IMR-90 (cell line): ENCODE measurements around the gene CCSER1. TPM values are rescaled to one million over a fixed set of nuclear protein-coding genes. Genes with fewer than 3 reads are reported as not detected.

Source experiments
- ATAC-seq: fragments of 200-7000 bp; cut with Tn5 transposase; 2 replicates; pipeline ENCODE4 v1.9.1; 2020; ENCODE audit warnings: low read depth, mild to moderate bottlenecking, moderate library complexity
- BruUV-seq: library from RNA; stranded (reverse); fragments of 400-500 nt; replicated peaks from 2 replicates; lab custom pipeline; 2021; lab: Mats Ljungman, UMichigan
- CTCF ChIA-PET: fragments of 300-600 bp; formaldehyde crosslinking; extraction: SDS; loops from one replicate; lab custom pipeline; 2021; ENCODE audit warnings: antibody characterized with exemption; lab: Yijun Ruan, JAX
- POLR2A ChIA-PET: fragments of 300-600 bp; sonication (Branson Sonifier 250); formaldehyde crosslinking; loops from one replicate; lab custom pipeline; 2022; ENCODE audit warnings: antibody characterized with exemption; ENCODE audit not compliant: unreplicated experiment; lab: Charles Lee
- DNase-seq: peaks from one replicate; pipeline ENCODE4 v3.0.0; 2013
- H2AFZ ChIP-seq: replicated peaks from 2 replicates; pipeline ENCODE3; 2013; ENCODE audit warnings: low read length, mild to moderate bottlenecking; ENCODE audit not compliant: poor library complexity
- H2AK5ac ChIP-seq: 2 replicates; pipeline ENCODE4 v1.6.1; 2013; ENCODE audit warnings: low read depth, low read length, inconsistent platforms
- H2AK9ac ChIP-seq: replicated peaks from 2 replicates; pipeline ENCODE3; 2013; ENCODE audit warnings: mild to moderate bottlenecking, low read depth, low read length, moderate library complexity; ENCODE audit not compliant: poor library complexity
- H2BK120ac ChIP-seq: 2 replicates; pipeline ENCODE4 v1.6.1; 2013; ENCODE audit warnings: low read depth, low read length, inconsistent platforms
- H2BK15ac ChIP-seq: 3 replicates; pipeline ENCODE4 v1.6.1; 2013; ENCODE audit warnings: low read depth, low read length, inconsistent platforms
- H2BK20ac ChIP-seq: 2 replicates; pipeline ENCODE4 v1.6.1; 2013; ENCODE audit warnings: low read depth, mild to moderate bottlenecking, inconsistent platforms, low read length, moderate library complexity
- H2BK5ac ChIP-seq: 2 replicates; pipeline ENCODE4 v1.6.1; 2013; ENCODE audit warnings: mild to moderate bottlenecking, low read depth, low read length, inconsistent platforms; ENCODE audit not compliant: poor library complexity, severe bottlenecking
- H3K14ac ChIP-seq: replicated peaks from 2 replicates; pipeline ENCODE4 v1.6.1; 2013; ENCODE audit warnings: low read depth, low read length, inconsistent platforms
- H3K18ac ChIP-seq: 2 replicates; pipeline ENCODE4 v1.6.1; 2013; ENCODE audit warnings: low read depth, low read length, control low read depth
- H3K23ac ChIP-seq: 2 replicates; pipeline ENCODE4 v1.6.1; 2013; ENCODE audit warnings: low read depth, low read length, inconsistent platforms
- H3K27ac ChIP-seq: 2 replicates; pipeline ENCODE4 v1.5.1; 2013; ENCODE audit warnings: mild to moderate bottlenecking, control low read depth, low read length; ENCODE audit not compliant: insufficient read depth
- H3K27me3 ChIP-seq: 2 replicates; pipeline ENCODE4 v1.6.1; 2013; ENCODE audit warnings: low read length; ENCODE audit not compliant: control insufficient read depth, insufficient read depth
- H3K36me3 ChIP-seq: 2 replicates; pipeline ENCODE4 v1.6.1; 2013; ENCODE audit warnings: low read length, mixed read lengths; ENCODE audit not compliant: control insufficient read depth, insufficient read depth
- H3K4ac ChIP-seq: 2 replicates; pipeline ENCODE4 v1.6.1; 2013; ENCODE audit warnings: low read depth, low read length, inconsistent platforms
- H3K4me1 ChIP-seq: 2 replicates; pipeline ENCODE4 v1.6.1; 2013; ENCODE audit warnings: low read length, mixed read lengths; ENCODE audit not compliant: control insufficient read depth, insufficient read depth
- H3K4me2 ChIP-seq: 2 replicates; pipeline ENCODE4 v1.6.1; 2013; ENCODE audit warnings: low read depth, mild to moderate bottlenecking, control low read depth, low read length, moderate library complexity
- H3K4me3 ChIP-seq: 2 replicates; pipeline ENCODE4 v1.5.1; 2013; ENCODE audit warnings: low read depth, mild to moderate bottlenecking, control low read depth, low read length, moderate library complexity; ENCODE audit not compliant: insufficient read depth
- H3K56ac ChIP-seq: 2 replicates; pipeline ENCODE4 v1.6.1; 2013; ENCODE audit warnings: low read length, inconsistent platforms; ENCODE audit not compliant: insufficient read depth; ENCODE audit errors: extremely low read depth
- H3K79me1 ChIP-seq, 2 experiments: 2 replicates each; pipeline ENCODE4 v1.6.1; 2013; ENCODE audit warnings: low read length in 2 of 2, inconsistent platforms in 1 of 2, low read depth in 1 of 2
- H3K9ac ChIP-seq: 2 replicates; pipeline ENCODE4 v1.6.1; 2013; ENCODE audit warnings: low read depth, low read length, control low read depth
- H3K9me1 ChIP-seq: 2 replicates; pipeline ENCODE4 v1.6.1; 2013; ENCODE audit warnings: low read length, inconsistent platforms; ENCODE audit not compliant: insufficient read depth
- H3K9me3 ChIP-seq: 2 replicates; pipeline ENCODE4 v1.6.1; 2013; ENCODE audit warnings: low read length; ENCODE audit not compliant: control insufficient read depth, insufficient read depth
- H4K20me1 ChIP-seq: 2 replicates; pipeline ENCODE4 v1.6.1; 2013; ENCODE audit warnings: low read length, inconsistent platforms; ENCODE audit not compliant: insufficient read depth
- H4K5ac ChIP-seq: 2 replicates; pipeline ENCODE4 v1.6.1; 2013; ENCODE audit warnings: mild to moderate bottlenecking, low read depth, low read length, control low read depth
- H4K8ac ChIP-seq, 2 experiments: 2 replicates each; pipeline ENCODE4 v1.6.1; 2013; ENCODE audit warnings: low read depth in 2 of 2, low read length in 2 of 2, control low read depth in 1 of 2, inconsistent platforms in 1 of 2
- H4K91ac ChIP-seq: 2 replicates; pipeline ENCODE4 v1.6.1; 2013; ENCODE audit warnings: low read depth, low read length, inconsistent platforms; ENCODE audit not compliant: insufficient read depth
- BHLHE40 ChIP-seq: fragments of 150-350 bp; IDR thresholded peaks from 2 replicates; pipeline ENCODE4 v1.6.1; 2016; ENCODE audit warnings: mild to moderate bottlenecking, low read depth, low read length
- CEBPB ChIP-seq: IDR thresholded peaks from 2 replicates; pipeline ENCODE4 v1.6.1; 2012; ENCODE audit warnings: low read depth, low read length, improper control_type of control experiment
- CHD1 ChIP-seq: IDR thresholded peaks from 2 replicates; pipeline ENCODE4 v1.6.1; 2012; ENCODE audit warnings: low read depth, low read length, improper control_type of control experiment
- CTCF ChIP-seq: conservative IDR thresholded peaks from 2 replicates; pipeline ENCODE4 v1.5.1; 2012; ENCODE audit warnings: mild to moderate bottlenecking, low read depth, low read length, improper control_type of control experiment
- FOS ChIP-seq: fragments of 150-350 bp; IDR thresholded peaks from 2 replicates; pipeline ENCODE4 v1.6.1; 2016; ENCODE audit warnings: low read depth, low read length
- MAFK ChIP-seq: IDR thresholded peaks from 2 replicates; pipeline ENCODE4 v1.6.1; 2012; ENCODE audit warnings: low read depth, low read length, improper control_type of control experiment
- MAZ ChIP-seq: IDR thresholded peaks from 2 replicates; pipeline ENCODE4 v1.6.1; 2012; ENCODE audit warnings: low read depth, mild to moderate bottlenecking, low read length, improper control_type of control experiment, moderate library complexity, borderline replicate concordance
- RAD21 ChIP-seq: IDR thresholded peaks from 2 replicates; pipeline ENCODE4 v1.6.1; 2012; ENCODE audit warnings: low read length, improper control_type of control experiment
- RCOR1 ChIP-seq: IDR thresholded peaks from 2 replicates; pipeline ENCODE4 v1.6.1; 2012; ENCODE audit warnings: mild to moderate bottlenecking, low read length, improper control_type of control experiment; ENCODE audit not compliant: insufficient replicate concordance
- WGBS, 2 experiments: methylation state at CpG; one replicate each; pipeline versions ENCODE4 v1.1.5 to v1.1.7; 2013; ENCODE audit warnings: missing lambda C conversion rate in 2 of 2; ENCODE audit not compliant: insufficient read length in 1 of 2; ENCODE audit errors: extremely low coverage in 2 of 2; 5-methylcytosine and 5-hydroxymethylcytosine counted together
- dilution Hi-C: fragments of 300-500 bp; cut with HindIII; formaldehyde crosslinking; loops from one replicate; pipeline ENCODE4 v1.14.3; 2018; ENCODE audit warnings: low sequenced_read_pairs; ENCODE audit not compliant: unreplicated experiment
- in situ Hi-C: fragments of 300-500 bp; cut with MboI; formaldehyde crosslinking; loops from 3 replicates; pipeline ENCODE4 v1.14.3; 2019; ENCODE audit warnings: low sequenced_read_pairs, inconsistent platforms, mixed read lengths
- intact Hi-C: fragments of 100-400 bp; cut with micrococcal nuclease; formaldehyde crosslinking; loops from 2 replicates; pipeline ENCODE4 v1.10.0; 2022
- polyA plus RNA-seq, 3 experiments: library from polyadenylated mRNA; depleted of rRNA; stranded (reverse); fragments of >200 nt; gene quantifications; 2 replicates each; pipeline ENCODE4 v1.2.3, GENCODE V29; 2012; ENCODE audit warnings: low replicate concordance in 1 of 3
- total RNA-seq: library from RNA; depleted of rRNA; stranded (reverse); fragments of >200 nt; gene quantifications from 2 replicates; pipeline ENCODE4 v1.2.3, GENCODE V29; 2012
- TF ChIP-seq, protein P1 (sequence below): fragments of 150-350 bp; IDR thresholded peaks from 2 replicates; pipeline ENCODE4 v1.6.1; 2017; ENCODE audit warnings: mild to moderate bottlenecking, antibody characterized with exemption, low read length, low read depth

The CCSER1 gene
- total and polyA plus RNA-seq, 2 of the 4 experiments (the other 2 are of a cell fraction): not detected

DNA sequence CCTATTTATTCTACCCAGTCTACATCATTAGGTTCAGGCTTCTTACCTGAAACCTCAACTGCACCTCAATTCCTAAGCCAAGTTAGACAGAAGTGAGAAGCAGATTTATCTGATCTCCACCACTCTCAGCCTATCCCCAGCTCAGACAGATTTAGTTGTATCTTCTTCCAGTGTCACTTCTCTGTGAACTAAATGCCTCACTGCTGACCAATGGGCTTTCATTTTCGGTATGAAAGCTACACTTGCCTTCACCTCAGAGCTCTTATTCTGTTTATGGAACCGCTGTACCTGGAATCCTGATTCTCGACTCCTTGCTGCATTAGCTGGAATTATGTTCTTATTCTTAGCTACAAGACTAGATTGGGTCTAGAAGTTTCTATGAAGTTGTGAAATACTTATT lies 833.2 kb downstream of the CCSER1 start:
- Histone ChIP-seq H4K20me1 (no peaks in the 10 kb centered on the region), H3K23ac (no peak overlapping the region), H2AFZ (no peak overlapping the region), H3K9me3 (no peaks in the 10 kb centered on the region), H2BK20ac (no peak overlapping the region), H2BK5ac (no peak overlapping the region), H2BK120ac (no peak overlapping the region), H4K91ac (no peak overlapping the region), H3K9ac (no peak overlapping the region), H3K4ac (no peak overlapping the region), H3K18ac (no peak overlapping the region), H2AK9ac (no peak overlapping the region), H4K8ac (no peak overlapping the region), H4K5ac (no peak overlapping the region), H2AK5ac (no peak overlapping the region), H3K27me3 (no peaks in the 10 kb centered on the region), H3K4me1 (no peaks in the 10 kb centered on the region), H3K4me3 (no peak overlapping the region), H3K27ac (no peak overlapping the region), H3K36me3 (no peaks in the 10 kb centered on the region), H2BK15ac (no peak overlapping the region), H3K79me1 (no peaks in the 10 kb centered on the region), H3K14ac (no peak overlapping the region), H3K56ac (no peak overlapping the region), H3K9me1 (no peaks in the 10 kb centered on the region), H3K4me2 (no peak overlapping the region)
- TF ChIP-seq MAFK (no peak), BHLHE40 (no peak), MAZ (no peak), CHD1 (no peak), CEBPB (no peak), RCOR1 (no peak), CTCF (no peak), FOS (no peak), RAD21 (no peak)
- TF ChIP-seq, protein P1, sequence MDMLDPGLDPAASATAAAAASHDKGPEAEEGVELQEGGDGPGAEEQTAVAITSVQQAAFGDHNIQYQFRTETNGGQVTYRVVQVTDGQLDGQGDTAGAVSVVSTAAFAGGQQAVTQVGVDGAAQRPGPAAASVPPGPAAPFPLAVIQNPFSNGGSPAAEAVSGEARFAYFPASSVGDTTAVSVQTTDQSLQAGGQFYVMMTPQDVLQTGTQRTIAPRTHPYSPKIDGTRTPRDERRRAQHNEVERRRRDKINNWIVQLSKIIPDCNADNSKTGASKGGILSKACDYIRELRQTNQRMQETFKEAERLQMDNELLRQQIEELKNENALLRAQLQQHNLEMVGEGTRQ: no peak
- dilution Hi-C loops (no loop called here), intact Hi-C loops (no loop called here), in situ Hi-C loops (no loop called here)
- ChIA-PET POLR2A (no interaction called here), CTCF (no interaction called here)
- DNase-seq: no peak
- no TSS peak for BruUV-seq
- no CpG with 5 or more reads among the region's 3 CpGs for WGBS, 2 experiments
- ATAC-seq: no peak
